H1 (cell line): ENCODE results near the gene RASL10A. TPM values are rescaled to one million over a fixed set of nuclear protein-coding genes. Genes with fewer than 3 reads are reported as not detected.

Experiments
- CHD2 ChIP-seq: IDR thresholded peaks from 2 replicates; pipeline ENCODE4 v1.6.1; 2012; ENCODE audit warnings: low read length, improper control_type of control experiment
- EGR1 ChIP-seq: IDR thresholded peaks from 2 replicates; pipeline ENCODE4 v1.6.1; 2011; ENCODE audit warnings: low read depth, low read length, borderline replicate concordance
- NRF1 ChIP-seq: IDR thresholded peaks from 2 replicates; pipeline ENCODE4 v1.6.1; 2011; ENCODE audit warnings: mild to moderate bottlenecking, low read depth, low read length, improper control_type of control experiment
- RNF2 ChIP-seq: fragments of 200-900, 300-1000 bp; sonication (generic); IDR thresholded peaks from 2 replicates; pipeline ENCODE4 v1.7.1; 2016; ENCODE audit warnings: borderline replicate concordance, low read depth, mild to moderate bottlenecking, antibody characterized with exemption, low read length; ENCODE audit not compliant: poor library complexity, severe bottlenecking; ENCODE audit errors: missing control alignments
- SIX5 ChIP-seq: IDR thresholded peaks from 2 replicates; pipeline ENCODE4 v1.6.1; 2011; ENCODE audit warnings: mild to moderate bottlenecking, low read depth, low read length
- SP4 ChIP-seq: IDR thresholded peaks from 2 replicates; pipeline ENCODE4 v1.6.1; 2012; ENCODE audit warnings: low read length, inconsistent platforms
- TCF12 ChIP-seq: IDR thresholded peaks from 2 replicates; pipeline ENCODE4 v1.6.1; 2011; ENCODE audit warnings: low read depth, mild to moderate bottlenecking, low read length
- TEAD4 ChIP-seq: IDR thresholded peaks from 2 replicates; pipeline ENCODE4 v1.6.1; 2012; ENCODE audit warnings: low read depth, low read length, inconsistent platforms, mixed read lengths
- polyA plus RNA-seq, 7 experiments: library from polyadenylated mRNA; depleted of rRNA in 3 of 7; stranded (reverse) in 5 of 7; unstranded in 2 of 7; fragments of >200 nt in 5 of 7; fragments of 200-250 nt in 2 of 7; gene quantifications; 1 replicate in 5 of 7; 2 replicates in 1 of 7; 4 replicates in 1 of 7; pipeline versions ENCODE4 v1.2.1 to v1.2.3, GENCODE V29; 2011 to 2013; ENCODE audit warnings: missing spikeins in 2 of 7, mixed read lengths in 2 of 7
- total RNA-seq: library from RNA; stranded (reverse); fragmentation: NEBNext Ultra II Directional; extraction: Animal tissue kit (Norgen Biotek cat#: 25700); gene quantifications from 2 replicates; pipeline ENCODE4 v1.2.1, GENCODE V29; 2021

The RASL10A gene
- total and polyA plus RNA-seq, 2 of the 8 experiments (the other 6 are each of a cell fraction or from before 2014, with no cell fraction given) = 1.1 to 1.5 TPM

DNA sequence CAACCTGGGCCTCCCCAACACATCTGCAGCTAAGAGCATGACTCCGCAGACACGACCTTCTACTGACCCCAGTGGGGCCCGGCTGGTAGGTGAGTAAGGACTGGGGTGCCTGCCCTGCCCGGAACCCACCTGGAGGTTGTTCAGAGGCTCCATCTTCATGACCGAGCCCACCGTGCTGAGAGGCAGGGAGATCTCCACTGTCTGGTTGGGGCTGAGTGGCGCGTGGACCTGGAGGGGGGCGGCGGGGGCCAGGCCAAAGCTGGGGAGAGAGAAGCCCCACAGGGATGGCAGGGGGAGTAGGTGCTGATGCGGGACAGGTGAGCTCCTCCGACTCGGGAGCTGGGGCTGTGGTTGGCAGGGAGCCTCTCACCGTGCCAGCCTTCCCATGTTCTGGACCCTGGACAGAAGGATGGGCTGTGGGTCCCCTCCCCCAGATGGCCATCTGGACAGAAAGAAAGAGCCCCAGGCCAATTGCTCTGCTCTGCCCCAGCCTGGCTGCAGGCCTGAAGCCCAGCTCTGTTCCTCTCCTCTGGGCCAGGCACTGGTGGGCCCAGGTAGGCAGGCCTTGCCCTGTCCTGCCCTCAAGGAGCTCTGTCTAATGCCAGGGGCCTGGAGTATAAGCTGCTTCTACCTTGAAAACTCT, 16.3 kb upstream of the RASL10A start (continued):
- TF ChIP-seq SP4 (no peak), RNF2 (no peak), CHD2 (no peak), TEAD4 (no peak), NRF1 (no peak), SIX5 (no peak), EGR1 (no peak), TCF12 (no peak)
